ENCODE data around the gene PDCD4. TPM values are rescaled to one million over a fixed set of nuclear protein-coding genes. Genes with fewer than 3 reads are reported as not detected.

PDCD4 gene
- total and polyA plus RNA-seq, 2 donors from 2014 or later: 57.7 to 75.9 TPM

DNA sequence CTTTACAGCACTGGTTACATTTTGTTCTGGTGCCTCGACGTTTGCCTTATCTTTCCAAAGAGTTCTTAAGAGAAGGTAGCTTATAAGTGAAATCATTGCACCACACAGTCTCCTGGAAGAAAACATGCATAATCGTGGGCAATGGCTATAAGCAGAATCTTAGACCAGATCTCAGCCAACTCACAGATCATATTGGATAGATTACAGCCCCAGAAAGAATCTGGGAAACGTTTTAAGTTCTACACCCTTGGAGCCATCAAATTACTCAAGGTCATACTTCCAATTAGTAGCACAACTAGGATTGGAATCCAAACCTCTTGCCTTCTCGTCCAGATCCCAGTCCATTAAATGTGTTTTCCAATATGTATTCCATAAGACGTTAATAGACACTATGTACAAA is 8.8 kb upstream of the PDCD4 start:
- Histone ChIP-seq H3K9me3 (ENCODE audit: control insufficient read depth in 2 of 3, insufficient read depth in 1 of 3, low read length in 3 of 3) (no peaks in the 10 kb centered on the region), H3K4me3 (ENCODE audit: low read length in 3 of 3) (no peak overlapping the region), H3K9ac (ENCODE audit: low read length in 3 of 3) (no peak overlapping the region), H3K36me3 (ENCODE audit: control insufficient read depth in 2 of 3, insufficient read depth in 3 of 3, low read length in 3 of 3) (no peaks in the 10 kb centered on the region), H3K27me3 (ENCODE audit: control insufficient read depth, insufficient read depth, low read length) (no peaks in the 10 kb centered on the region), H3K4me1 (ENCODE audit: control insufficient read depth in 2 of 3, insufficient read depth in 2 of 3, low read depth in 1 of 3, low read length in 3 of 3) (peaks cover 0 to 8% (median 7%) of the 10 kb centered on the region in 3 donors), H3K27ac (ENCODE audit: low read depth in 2 of 2, low read length in 2 of 2) (no peak overlapping the region)
- FAIRE-seq: no peak
- TF ChIP-seq, protein P1, sequence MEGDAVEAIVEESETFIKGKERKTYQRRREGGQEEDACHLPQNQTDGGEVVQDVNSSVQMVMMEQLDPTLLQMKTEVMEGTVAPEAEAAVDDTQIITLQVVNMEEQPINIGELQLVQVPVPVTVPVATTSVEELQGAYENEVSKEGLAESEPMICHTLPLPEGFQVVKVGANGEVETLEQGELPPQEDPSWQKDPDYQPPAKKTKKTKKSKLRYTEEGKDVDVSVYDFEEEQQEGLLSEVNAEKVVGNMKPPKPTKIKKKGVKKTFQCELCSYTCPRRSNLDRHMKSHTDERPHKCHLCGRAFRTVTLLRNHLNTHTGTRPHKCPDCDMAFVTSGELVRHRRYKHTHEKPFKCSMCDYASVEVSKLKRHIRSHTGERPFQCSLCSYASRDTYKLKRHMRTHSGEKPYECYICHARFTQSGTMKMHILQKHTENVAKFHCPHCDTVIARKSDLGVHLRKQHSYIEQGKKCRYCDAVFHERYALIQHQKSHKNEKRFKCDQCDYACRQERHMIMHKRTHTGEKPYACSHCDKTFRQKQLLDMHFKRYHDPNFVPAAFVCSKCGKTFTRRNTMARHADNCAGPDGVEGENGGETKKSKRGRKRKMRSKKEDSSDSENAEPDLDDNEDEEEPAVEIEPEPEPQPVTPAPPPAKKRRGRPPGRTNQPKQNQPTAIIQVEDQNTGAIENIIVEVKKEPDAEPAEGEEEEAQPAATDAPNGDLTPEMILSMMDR (IDR thresholded peaks at IDR 0.05; ENCODE audit: borderline replicate concordance, extremely low read depth, insufficient read depth): no peak
- intact Hi-C loops (cut with DNase I): no loop called here
- no peak for DNase-seq

DNA sequence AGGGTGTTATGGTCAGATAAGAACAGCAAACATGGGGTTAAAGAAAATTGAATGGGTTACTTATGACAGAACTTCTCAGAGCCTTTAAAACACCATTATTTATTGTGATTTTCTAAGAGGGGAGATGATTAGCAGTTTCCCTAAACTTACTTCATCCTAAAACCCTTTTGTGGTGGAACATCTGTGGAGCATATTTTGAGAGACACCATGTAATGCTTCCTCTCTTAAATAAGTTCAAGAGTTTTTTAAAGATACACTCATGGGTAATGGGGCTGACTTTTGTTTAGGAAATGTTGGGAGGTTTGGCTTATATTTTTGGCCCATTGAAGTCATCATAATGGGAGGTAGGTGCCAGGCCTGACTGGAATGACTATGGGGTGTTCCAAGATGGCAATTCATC is 8.4 kb upstream of the PDCD4 start:
- Histone ChIP-seq H3K27me3 (ENCODE audit: control insufficient read depth, insufficient read depth, low read length) (no peaks in the 10 kb centered on the region), H3K9me3 (ENCODE audit: control insufficient read depth in 2 of 3, insufficient read depth in 1 of 3, low read length in 3 of 3) (no peaks in the 10 kb centered on the region), H3K36me3 (ENCODE audit: control insufficient read depth in 2 of 3, insufficient read depth in 3 of 3, low read length in 3 of 3) (no peaks in the 10 kb centered on the region), H3K27ac (ENCODE audit: low read depth in 2 of 2, low read length in 2 of 2) (no peak overlapping the region), H3K4me3 (ENCODE audit: low read length in 3 of 3) (no peak overlapping the region), H3K9ac (ENCODE audit: low read length in 3 of 3) (no peak overlapping the region), H3K4me1 (ENCODE audit: control insufficient read depth in 2 of 3, insufficient read depth in 2 of 3, low read depth in 1 of 3, low read length in 3 of 3) (peaks cover 0 to 8% (median 7%) of the 10 kb centered on the region in 3 donors)
- TF ChIP-seq, protein P1 (IDR thresholded peaks at IDR 0.05; ENCODE audit: borderline replicate concordance, extremely low read depth, insufficient read depth): no peak
- DNase-seq (no peak), FAIRE-seq (no peak)
- intact Hi-C loops (cut with DNase I): no loop called here

DNA sequence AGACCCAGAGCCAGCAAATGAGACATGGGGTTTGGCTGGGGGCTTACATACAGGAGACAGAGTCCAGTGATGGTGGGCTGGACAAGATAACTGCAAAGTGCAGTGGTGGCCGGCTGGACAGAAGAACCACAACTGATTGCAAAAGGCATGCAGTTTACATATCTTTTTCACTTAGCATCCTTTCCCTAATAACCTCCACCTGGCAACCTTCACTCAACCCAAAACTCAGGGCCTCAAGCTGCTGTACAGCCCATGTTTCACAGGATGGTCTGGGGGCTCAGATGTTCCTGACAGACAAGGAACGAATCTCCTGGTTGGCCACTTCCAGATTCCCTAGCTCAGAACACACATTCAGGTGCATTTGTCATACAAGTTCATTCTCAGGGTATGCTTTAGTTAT is 7.8 kb upstream of the PDCD4 start:
- H3K27ac ChIP-seq (ENCODE audit: low read depth in 2 of 2, low read length in 2 of 2): no peak overlapping the region
- H3K4me1 ChIP-seq (ENCODE audit: control insufficient read depth in 2 of 3, insufficient read depth in 2 of 3, low read depth in 1 of 3, low read length in 3 of 3): peaks cover 0 to 8% (median 7%) of the 10 kb centered on the region in 3 donors

More for the DNA sequence above, 7.8 kb upstream of the PDCD4 start:
- intact Hi-C loops (cut with DNase I): no loop called here
- Histone ChIP-seq H3K9ac (ENCODE audit: low read length in 3 of 3) (no peak overlapping the region), H3K36me3 (ENCODE audit: control insufficient read depth in 2 of 3, insufficient read depth in 3 of 3, low read length in 3 of 3) (no peaks in the 10 kb centered on the region), H3K4me3 (ENCODE audit: low read length in 3 of 3) (no peak overlapping the region), H3K27me3 (ENCODE audit: control insufficient read depth, insufficient read depth, low read length) (no peaks in the 10 kb centered on the region), H3K9me3 (ENCODE audit: control insufficient read depth in 2 of 3, insufficient read depth in 1 of 3, low read length in 3 of 3) (no peaks in the 10 kb centered on the region)
- DNase-seq (no peak), FAIRE-seq (no peak)
- TF ChIP-seq, protein P1 (IDR thresholded peaks at IDR 0.05; ENCODE audit: borderline replicate concordance, extremely low read depth, insufficient read depth): no peak
